ENCODE measurements around the gene PRTN3. TPM values are rescaled to one million over a fixed set of nuclear protein-coding genes. Genes with fewer than 3 reads are reported as not detected.
A peak's percentile ranks its signal among the peaks of the same experiment; 100 is the strongest.

The PRTN3 gene
- polyA plus RNA-seq, 12 donors: 0.66 to 12.0 (median 1.3) TPM; not detected in 2

DNA sequence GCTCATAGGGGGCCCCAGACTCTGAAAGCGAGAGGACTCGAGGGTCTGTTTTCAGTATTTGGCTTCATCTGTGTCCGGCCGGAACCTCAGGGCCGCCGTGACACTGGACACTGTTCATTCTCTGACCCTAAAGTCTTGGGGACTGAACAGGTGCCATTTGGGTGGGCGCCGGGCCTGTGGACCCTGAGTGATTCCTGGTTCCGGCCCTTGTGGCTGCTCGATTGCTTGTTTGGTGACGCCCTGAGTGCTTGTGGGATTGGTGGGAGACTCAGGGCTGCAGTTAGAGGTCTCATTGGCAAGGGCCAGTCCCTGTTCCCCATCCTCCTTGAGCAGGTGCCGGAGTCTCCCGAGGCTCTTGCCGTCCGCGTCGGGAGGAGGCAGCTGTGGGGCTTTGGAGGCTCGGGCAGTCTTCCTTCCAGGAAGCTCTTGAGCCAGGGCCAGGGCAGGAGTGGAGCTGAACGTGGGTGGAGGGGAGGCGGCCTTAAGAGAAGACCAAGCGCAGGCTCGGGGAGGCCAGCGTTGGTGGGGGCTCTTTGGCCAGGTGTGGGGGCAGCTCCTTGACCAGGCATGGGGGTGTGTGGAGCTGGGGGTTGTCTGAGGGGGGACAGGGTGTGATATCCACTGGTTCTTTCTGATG lies 38.8 kb upstream of the PRTN3 start:
- DNase-seq: no peak

DNA sequence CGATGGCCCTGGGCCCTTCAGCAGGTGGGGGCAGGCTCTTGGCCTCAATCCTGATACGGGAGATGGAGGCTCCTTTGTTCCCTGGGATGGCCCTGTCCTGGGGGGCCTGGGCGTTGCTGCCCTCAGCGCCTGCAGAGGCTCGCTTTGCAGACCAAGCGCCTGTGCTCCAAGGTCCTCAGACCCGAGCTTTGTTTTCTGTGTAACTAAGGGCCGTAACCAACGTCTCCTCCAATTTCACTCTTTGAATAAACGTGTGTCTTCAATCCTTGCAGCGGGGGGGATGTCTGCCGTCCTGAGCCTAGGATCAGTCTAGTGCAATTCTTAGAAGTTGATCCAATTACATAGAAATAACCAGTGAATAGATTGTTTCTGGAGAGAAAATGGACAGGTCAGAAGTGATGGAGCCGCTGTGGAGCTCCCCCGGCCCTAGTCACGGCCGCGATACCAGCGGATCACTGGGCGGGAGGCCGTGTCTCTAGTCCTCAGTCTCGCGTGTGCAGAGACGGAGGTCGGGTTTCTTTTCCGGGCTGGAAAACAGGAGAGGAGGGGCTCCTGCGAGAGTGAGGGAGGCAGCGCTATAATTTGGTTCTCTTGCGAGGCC lies 38.2 kb upstream of the PRTN3 start:
- peak; percentile 59 for DNase-seq

DNA sequence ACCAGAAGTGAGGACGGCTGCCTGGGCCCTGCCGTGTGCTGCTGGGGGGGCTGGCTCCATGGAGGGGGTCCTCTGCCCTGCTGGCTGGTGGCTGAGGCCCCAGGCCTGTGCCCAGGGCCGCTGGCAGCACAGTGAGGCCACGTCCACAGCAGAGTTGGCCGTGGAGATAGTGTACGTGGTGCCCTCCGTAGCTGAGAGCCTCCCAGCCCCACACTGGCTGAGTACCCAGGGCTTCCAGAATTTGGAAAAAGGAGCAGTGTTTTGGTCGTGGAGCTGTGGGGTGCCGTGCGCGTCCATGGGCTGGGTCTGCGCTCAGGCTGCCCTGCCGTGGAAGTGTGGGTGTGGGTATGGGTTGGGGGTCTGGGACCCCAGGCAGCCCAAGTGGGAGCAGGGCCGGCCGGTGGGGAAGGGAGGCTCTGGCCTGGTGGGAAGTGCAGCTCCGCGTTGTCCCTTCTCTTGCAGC lies 37.7 kb upstream of the PRTN3 start:
- DNase-seq: no peak

DNA sequence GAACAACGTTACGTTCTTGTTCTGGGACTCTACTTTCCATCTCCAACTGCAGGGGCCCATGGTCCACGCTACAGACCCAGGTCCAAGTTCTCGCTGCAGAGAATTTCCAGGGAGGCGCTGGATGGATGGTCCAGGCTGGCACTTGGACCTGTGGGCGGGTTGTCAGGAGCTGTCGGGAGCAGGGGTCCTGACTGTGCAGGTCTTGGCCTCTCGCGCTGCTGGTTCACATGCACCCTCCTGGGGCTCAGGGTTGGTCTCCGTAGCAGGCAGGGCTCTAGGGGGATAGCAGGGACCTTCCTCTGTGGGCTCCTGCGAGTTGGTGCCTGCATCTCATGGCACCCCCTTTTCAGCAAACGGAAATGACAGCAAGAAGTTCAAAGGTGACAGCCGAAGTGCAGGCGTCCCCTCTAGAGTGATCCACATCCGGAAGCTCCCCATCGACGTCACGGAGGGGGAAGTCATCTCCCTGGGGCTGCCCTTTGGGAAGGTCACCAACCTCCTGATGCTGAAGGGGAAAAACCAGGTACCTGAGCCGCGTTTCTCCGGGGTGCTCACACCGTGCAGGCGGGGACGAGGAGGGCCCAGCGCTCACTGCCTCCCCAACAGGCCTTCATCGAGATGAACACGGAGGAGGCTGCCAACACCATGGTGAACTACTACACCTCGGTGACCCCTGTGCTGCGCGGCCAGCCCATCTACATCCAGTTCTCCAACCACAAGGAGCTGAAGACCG lies 36.9 kb upstream of the PRTN3 start:
- DNase-seq: no peak

DNA sequence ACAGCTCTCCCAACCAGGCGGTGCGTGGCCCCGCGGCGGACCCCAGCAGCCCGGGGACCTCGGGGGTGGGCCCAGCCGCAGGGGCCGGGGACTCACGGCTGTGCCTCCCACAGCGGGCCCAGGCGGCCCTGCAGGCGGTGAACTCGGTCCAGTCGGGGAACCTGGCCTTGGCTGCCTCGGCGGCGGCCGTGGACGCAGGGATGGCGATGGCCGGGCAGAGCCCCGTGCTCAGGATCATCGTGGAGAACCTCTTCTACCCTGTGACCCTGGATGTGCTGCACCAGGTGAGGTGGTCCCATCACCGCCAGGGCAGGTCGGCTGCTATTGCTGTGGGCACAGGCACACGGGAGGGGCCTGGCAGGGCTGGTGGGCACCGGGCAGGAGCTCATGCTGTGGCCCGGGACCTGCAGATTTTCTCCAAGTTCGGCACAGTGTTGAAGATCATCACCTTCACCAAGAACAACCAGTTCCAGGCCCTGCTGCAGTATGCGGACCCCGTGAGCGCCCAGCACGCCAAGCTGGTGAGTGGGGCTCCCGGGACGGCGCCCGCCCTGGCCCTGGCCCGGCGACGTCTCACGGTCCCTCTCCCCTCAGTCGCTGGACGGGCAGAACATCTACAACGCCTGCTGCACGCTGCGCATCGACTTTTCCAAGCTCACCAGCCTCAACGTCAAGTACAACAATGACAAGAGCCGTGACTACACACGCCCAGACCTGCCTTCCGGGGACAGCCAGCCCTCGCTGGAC lies 36.2 kb upstream of the PRTN3 start:
- no peak for DNase-seq

DNA sequence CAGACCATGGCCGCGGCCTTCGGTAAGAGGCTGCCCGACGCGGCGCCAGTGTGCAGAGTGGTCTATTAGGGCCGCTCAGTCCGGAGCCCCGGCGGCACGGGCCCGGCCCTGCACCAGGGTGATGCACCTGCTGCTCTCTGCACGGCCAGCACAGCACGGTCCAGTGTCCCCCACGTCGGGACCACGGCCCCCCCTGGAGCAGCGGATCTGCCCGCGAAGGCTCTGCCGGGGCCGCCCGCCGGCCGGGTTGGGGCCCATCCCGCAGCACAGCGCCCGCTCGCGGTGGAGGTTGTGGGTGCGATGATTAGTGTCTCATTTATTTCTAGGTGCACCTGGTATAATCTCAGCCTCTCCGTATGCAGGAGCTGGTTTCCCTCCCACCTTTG lies 35.6 kb upstream of the PRTN3 start:
- DNase-seq: no peak

DNA sequence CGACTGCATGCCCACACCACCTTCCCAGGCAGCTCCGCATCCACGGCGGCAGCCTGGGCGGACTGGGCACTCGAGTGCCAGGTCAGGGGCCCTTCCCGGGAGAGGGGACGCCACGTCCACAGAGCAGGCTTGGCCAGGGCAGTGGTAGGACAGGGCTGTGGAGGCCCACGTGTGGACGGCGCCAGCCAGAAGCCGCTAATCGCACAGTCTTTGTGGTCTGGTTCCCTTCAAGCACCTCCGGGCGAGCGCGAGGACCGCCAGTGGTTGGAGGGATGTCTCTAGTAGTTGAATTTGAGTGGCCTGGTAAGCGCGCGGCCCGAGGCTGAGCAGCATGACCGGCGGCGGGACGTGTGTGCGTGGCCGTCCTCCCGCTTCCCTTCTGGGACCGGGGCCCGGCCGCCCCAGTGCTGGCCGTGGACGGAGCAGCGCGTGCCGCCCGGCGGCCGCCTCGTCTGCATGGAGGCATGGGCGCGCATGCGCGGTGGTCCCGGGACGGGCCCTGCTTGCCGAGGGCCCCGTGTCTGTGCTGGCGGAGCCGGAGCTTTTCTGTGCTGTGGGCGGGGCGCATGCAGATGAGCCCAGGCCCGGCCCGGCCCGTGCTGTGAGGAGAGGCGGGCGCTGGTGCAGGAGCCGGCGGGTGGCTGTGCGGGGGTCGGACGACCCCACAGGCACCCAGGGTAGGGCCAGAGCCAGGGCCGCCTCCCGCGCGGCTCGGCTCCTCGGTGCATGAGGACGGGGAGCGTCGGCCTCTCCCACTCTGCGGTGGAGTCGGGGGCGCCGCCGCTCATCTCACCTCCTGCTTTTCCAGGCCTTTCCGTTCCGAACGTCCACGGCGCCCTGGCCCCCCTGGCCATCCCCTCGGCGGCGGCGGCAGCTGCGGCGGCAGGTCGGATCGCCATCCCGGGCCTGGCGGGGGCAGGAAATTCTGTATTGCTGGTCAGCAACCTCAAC lies 34.9 kb upstream of the PRTN3 start:
- DNase-seq: no peak

DNA sequence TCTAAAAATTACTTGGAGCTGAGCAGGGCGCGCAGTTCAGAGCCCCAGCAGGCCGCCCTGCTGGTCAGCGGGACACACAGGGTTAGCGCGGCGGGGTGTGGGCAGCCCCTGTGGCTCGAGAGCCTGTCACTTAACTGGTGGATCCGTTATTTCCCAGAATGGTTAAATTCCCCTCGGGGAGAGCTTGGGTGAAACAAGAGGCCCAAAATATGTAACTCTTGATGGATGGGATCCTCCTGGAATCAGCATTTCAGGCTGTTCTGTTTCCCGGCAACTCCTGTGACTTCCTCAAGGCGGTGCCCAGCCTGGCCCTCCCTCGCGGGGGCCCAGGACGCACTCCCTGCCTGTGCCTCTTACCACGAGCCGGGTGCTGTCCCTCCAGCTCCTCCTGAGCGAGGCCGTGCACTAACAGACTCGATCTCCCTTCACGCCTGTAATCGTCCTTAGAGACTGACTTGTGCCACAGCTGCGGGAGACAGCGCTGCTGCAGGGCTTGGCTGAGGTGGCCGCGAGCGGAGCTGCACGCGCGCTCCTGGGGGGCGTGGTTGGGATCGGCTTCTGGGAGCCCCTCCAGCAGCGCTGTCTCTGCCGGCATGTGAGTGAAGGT lies 33.9 kb upstream of the PRTN3 start:
- DNase-seq: no peak

DNA sequence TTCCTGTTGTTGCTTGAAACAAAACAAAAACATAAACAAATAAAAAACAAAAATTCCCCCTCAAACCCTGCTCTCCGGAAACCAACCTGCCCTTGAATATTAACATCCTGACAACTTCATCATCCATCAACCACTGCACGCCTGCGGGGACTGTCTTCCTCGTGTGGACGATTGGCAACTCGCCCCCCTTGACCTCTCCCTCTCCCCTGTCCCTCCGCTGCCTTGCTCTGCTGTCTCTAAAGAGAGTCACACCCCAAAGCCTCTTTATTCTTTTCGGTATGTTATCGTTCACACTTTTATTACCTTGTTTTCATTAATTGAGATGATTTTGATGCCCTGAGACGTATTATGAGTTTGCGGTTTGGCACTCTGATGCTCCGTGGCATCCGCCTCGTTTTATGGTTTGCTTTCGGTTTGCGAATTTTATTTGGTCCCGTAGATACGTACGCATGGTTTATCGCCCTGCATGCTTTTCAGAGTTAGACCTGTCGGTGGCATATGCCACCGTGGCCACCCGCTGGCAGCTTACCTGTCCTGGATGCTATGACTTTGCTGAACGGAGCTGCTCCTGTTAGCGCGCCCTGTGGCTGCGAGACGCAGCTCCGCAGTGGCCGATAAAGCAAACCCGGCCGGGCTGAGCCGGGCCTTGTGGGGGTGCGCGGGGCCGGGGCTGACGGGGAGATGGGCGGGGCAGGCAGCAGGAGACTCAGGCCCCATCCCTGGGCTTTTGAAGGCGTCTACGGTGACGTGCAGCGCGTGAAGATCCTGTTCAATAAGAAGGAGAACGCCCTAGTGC lies 33.0 kb upstream of the PRTN3 start:
- no peak for DNase-seq

DNA sequence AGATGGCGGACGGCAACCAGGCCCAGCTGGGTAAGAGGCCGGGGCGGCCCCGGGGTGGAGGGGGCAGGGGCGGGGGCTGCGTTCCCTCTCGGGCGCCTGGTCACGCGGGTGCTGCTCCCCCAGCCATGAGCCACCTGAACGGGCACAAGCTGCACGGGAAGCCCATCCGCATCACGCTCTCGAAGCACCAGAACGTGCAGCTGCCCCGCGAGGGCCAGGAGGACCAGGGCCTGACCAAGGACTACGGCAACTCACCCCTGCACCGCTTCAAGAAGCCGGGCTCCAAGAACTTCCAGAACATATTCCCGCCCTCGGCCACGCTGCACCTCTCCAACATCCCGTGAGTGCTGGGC lies 32.4 kb upstream of the PRTN3 start:
- no peak for DNase-seq

DNA sequence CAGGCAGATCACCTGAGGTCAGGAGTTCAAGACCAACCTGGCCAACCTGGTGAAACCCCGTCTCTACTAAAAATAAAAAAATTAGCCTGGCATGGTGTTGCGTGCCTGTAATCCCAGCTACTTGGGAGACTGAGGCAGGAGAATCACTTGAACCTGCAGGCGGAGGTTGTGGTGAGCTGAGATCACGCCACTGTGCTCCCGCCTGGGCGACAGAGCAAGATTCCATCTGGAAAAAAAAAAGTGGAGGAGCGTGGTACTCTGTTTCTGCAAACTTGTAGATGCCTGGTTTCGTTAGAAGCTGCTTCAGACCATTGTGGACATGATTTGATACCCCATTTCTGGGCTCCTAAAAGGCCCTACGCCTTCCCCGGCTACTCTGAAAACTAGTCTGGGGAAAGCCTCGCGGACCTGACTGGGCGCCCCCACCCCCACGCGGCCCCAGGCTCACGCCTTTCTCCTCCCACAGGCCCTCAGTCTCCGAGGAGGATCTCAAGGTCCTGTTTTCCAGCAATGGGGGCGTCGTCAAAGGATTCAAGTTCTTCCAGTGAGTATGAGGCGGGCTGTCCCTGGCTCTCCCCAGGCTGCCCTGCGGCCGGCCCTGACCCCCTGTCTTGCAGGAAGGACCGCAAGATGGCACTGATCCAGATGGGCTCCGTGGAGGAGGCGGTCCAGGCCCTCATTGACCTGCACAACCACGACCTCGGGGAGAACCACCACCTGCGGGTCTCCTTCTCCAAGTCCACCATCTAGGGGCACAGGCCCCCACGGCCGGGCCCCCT lies 30.5 kb upstream of the PRTN3 start:
- no peak for DNase-seq

DNA sequence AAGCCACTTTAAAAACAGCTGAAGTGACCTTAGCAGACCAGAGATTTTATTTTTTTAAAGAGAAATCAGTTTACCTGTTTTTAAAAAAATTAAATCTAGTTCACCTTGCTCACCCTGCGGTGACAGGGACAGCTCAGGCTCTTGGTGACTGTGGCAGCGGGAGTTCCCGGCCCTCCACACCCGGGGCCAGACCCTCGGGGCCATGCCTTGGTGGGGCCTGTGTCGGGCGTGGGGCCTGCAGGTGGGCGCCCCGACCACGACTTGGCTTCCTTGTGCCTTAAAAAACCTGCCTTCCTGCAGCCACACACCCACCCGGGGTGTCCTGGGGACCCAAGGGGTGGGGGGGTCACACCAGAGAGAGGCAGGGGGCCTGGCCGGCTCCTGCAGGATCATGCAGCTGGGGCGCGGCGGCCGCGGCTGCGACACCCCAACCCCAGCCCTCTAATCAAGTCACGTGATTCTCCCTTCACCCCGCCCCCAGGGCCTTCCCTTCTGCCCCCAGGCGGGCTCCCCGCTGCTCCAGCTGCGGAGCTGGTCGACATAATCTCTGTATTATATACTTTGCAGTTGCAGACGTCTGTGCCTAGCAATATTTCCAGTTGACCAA lies 29.8 kb upstream of the PRTN3 start:
- DNase-seq: no peak

DNA sequence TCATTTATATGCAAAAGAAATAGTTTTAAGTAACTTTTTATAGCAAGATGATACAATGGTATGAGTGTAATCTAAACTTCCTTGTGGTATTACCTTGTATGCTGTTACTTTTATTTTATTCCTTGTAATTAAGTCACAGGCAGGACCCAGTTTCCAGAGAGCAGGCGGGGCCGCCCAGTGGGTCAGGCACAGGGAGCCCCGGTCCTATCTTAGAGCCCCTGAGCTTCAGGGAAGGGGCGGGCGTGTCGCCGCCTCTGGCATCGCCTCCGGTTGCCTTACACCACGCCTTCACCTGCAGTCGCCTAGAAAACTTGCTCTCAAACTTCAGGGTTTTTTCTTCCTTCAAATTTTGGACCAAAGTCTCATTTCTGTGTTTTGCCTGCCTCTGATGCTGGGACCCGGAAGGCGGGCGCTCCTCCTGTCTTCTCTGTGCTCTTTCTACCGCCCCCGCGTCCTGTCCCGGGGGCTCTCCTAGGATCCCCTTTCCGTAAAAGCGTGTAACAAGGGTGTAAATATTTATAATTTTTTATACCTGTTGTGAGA lies 29.2 kb upstream of the PRTN3 start:
- no peak for DNase-seq

DNA sequence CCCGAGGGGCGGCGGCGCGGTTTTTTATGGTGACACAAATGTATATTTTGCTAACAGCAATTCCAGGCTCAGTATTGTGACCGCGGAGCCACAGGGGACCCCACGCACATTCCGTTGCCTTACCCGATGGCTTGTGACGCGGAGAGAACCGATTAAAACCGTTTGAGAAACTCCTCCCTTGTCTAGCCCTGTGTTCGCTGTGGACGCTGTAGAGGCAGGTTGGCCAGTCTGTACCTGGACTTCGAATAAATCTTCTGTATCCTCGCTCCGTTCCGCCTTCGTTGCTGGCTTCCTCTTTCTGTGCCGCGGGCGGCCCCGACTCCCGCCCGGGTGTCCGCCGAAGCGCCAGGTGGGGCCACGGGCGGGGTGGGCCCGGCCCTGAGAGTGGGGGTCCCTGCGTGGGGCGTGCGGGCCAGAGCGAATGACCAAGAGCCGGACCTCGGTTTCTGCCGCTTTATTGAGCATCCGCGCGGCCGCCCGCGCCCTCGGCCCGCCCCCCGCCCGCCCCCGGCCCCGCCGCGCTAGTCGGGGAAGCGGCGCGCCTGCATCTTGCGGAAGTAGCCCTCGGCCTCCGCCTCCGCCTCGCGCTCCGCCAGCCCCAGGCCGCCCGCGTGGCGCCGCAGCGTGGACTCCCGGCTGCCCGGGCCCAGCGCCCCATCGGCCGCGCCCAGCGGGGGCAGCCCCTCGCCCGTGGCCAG lies 28.6 kb upstream of the PRTN3 start:
- DNase-seq: no peak

DNA sequence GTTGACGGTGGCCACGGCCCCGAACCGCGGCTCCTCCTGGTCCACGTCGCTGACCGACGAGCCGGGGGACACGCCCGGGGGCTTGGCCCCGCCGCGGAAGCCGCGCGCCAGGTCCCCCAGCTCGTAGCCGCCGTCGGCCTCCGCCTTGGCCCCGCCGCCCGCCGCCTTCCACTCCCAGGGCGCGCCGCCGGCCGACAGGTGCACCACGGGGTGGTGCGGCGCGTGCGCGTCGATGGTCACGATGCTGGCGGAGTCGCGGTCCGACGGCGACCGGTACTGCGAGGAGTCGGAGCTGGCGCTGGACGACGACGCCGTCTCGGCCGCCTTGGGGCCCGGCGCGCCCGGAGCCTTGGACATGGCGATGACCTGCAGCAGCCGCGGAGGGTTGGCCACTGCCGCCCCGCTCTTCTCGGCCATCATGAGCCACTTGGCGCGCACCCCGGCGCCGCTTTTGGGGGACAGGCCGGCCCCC lies 28.0 kb upstream of the PRTN3 start:
- DNase-seq: no peak

DNA sequence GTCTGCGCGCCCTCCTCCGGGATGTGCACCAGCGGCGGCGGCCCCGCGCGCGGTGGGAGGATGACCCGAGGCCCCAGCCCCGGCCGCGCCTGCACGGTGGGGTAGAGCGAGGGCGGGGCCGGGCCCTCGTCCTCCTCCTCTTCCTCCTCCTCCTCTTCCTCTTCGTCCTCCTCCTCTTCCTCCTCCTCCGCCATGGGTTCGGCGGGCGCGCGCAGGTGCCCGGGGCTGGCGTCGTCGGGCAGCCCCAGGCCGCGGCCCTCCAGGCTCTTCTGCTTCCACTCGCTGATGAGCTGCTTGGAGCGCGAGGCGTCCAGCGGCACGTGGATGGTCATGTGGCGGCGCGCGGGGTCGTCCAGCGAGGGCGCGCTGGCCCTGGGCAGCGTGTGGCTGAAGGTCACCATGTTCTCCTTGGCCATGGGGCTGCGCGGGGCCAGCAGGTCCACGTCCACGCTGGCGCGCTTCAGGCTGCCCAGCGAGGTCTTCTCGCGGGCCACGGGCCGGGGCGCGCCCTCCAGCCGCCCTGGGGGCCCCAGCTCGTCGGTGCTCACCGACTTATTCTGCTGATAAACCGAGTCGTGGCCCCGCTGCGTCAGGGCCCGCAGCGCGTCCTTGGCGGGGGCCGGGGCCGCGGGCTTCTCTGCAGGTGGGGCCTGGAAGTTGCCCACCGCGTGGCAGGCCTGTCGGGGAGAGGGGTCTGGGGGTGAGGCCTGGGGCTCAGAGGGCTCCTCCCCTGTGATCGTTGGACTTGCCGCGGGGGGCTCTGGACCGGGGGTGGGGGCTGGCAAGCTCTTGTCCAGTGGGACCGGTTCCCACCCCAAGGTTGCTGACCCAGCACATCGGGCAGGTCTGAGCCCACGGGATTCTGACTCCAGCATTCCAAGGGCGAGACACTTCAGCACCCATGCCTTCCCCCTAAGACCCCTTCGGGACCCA lies 27.3 kb upstream of the PRTN3 start:
- DNase-seq: no peak

Data from muscle of arm (tissue), 12 donors.